GM12891 (cell line): ENCODE measurements around the gene FHL1.

Source experiments
- DNase-seq: peaks from one replicate; pipeline ENCODE4 v3.0.0; 2011; ENCODE audit warnings: low spot score; ENCODE audit not compliant: insufficient read length
- FAIRE-seq: peaks from 2 replicates; lab custom pipeline; 2011; peaks lifted over from hg19 to GRCh38; lab: Jason Lieb, UNC
- PAX5 ChIP-seq: IDR thresholded peaks from 2 replicates; pipeline ENCODE4 v1.6.1; 2011; ENCODE audit warnings: low read length, moderate library complexity, mild to moderate bottlenecking; ENCODE audit not compliant: insufficient read depth, severe bottlenecking
- POLR2A ChIP-seq: IDR thresholded peaks from 2 replicates; pipeline ENCODE4 v1.6.1; 2011; ENCODE audit warnings: low read depth, low read length, control low read depth
- POLR2AphosphoS5 ChIP-seq: IDR thresholded peaks from 2 replicates; pipeline ENCODE4 v1.6.1; 2011; ENCODE audit warnings: low read depth, low read length, control low read depth
- POU2F2 ChIP-seq: IDR thresholded peaks from 2 replicates; pipeline ENCODE4 v1.6.1; 2011; ENCODE audit warnings: low read depth, mild to moderate bottlenecking, control low read depth, low read length, moderate library complexity
- SPI1 ChIP-seq: IDR thresholded peaks from 2 replicates; pipeline ENCODE4 v1.6.1; 2011; ENCODE audit warnings: low read depth, low read length, control low read depth
- TAF1 ChIP-seq: IDR thresholded peaks from 2 replicates; pipeline ENCODE4 v1.6.1; 2011; ENCODE audit warnings: low read depth, low read length, control low read depth

Gene FHL1

DNA sequence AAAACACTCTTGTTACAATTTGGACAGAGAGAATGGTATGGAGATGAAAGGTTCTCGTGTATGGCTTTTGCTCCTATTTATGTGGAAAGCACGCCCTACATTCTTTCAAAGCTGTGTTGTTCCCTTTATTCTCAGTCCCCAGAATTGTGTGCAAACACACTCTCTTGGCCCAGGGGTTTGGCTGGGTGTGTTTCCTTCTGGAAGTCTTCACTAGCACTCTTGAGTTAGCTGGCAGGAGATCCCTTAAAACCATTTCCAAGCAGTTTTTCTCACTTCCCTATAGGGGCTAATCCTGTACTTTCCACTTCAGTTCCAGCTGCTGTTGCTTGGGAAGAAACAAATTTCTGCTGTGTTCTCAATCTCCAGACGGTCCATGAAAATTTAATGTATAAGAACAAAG lies 35.1 kb downstream of the FHL1 start:
- FAIRE-seq (no peak), DNase-seq (no peak)
- TF ChIP-seq POLR2A (no peak), TAF1 (no peak), PAX5 (no peak), POLR2AphosphoS5 (no peak), POU2F2 (no peak), SPI1 (no peak)

- TF ChIP-seq SPI1 (no peak), PAX5 (no peak), POU2F2 (no peak), POLR2AphosphoS5 (no peak), TAF1 (no peak), POLR2A (no peak)
- FAIRE-seq (no peak), DNase-seq (no peak)
Observed at GRCh38 chrX:136183172-136183571, 35.8 kb downstream of the FHL1 start.

DNA sequence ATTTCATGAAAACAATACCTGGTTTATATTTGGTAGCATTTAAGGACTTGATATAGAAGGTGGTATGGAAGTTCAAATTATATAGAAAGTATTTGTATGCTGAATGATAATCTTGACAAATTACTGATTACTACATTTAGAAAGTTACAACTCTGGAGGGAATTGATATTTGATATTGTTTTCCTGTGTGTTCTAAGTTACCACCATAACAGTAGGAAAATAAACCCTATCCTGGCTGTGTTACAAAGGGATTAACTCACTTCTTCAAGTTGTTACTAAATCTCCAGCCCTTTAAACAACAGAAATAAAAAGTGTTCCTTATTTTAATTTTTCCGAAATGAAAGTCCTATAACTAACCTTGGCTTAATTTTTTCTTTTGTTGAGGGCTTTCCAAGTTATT lies 36.6 kb downstream of the FHL1 start:
- TF ChIP-seq POU2F2 (no peak), POLR2A (no peak), SPI1 (no peak), PAX5 (no peak), TAF1 (no peak), POLR2AphosphoS5 (no peak)
- no peak for DNase-seq
- no peak for FAIRE-seq

DNA sequence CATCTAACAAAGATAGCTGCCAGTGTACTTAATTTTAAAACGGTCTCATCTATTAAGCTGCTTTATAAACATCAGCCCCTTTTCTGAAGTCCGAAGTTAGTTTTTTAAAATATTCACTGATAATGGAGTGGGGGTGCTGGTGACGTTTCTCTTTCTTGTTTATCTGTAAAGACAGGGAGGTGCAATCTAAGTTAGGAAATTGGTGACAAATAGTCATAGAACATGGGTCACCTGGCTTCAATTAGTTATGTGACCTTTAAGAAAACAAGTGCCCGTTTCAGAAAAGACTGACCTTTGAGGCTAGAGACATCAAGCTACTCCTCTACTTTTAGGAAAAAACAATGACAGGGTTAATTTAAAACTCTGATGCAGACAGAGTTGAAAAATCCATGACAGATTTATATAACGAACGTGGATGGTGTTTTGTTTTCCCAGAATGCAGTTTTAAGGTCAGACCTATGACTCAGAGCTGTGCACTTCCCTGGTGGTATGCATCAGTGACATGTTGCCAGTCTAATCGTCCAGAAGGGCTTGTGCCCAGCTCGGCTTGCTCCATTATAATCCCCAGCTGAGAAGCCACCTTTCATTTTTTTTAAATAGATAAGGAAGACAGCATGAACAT lies 38.2 kb downstream of the FHL1 start:
- no peak for TF ChIP-seq POU2F2
- no peak for TF ChIP-seq PAX5
- no peak for TF ChIP-seq POLR2AphosphoS5
- TF ChIP-seq TAF1 = no peak
- TF ChIP-seq POLR2A = no peak
- no peak for TF ChIP-seq SPI1
- no peak for FAIRE-seq
- DNase-seq = no peak

- TF ChIP-seq TAF1 (no peak), POLR2A (no peak), POLR2AphosphoS5 (no peak), PAX5 (no peak), SPI1 (no peak), POU2F2 (no peak)
- DNase-seq (no peak), FAIRE-seq (no peak)
Observed at GRCh38 chrX:136186023-136186413, 38.7 kb downstream of the FHL1 start.

GRCh38 chrX:136189222-136189621 lies 41.9 kb downstream of the FHL1 start:
- FAIRE-seq = no peak
- TF ChIP-seq POU2F2 (no peak), POLR2A (no peak), PAX5 (no peak), TAF1 (no peak), POLR2AphosphoS5 (no peak), SPI1 (no peak)
- no peak for DNase-seq

- no peak for FAIRE-seq
- TF ChIP-seq TAF1 (no peak), POLR2A (no peak)
- DNase-seq = no peak
Observed at GRCh38 chrX:136190038-136190713, 42.8 kb downstream of the FHL1 start.

GRCh38 chrX:136191171-136191570 lies 43.8 kb downstream of the FHL1 start:
- TF ChIP-seq TAF1 (no peak), POLR2AphosphoS5 (no peak), POLR2A (no peak), PAX5 (no peak), SPI1 (no peak), POU2F2 (no peak)
- FAIRE-seq = no peak
- DNase-seq = no peak

DNA sequence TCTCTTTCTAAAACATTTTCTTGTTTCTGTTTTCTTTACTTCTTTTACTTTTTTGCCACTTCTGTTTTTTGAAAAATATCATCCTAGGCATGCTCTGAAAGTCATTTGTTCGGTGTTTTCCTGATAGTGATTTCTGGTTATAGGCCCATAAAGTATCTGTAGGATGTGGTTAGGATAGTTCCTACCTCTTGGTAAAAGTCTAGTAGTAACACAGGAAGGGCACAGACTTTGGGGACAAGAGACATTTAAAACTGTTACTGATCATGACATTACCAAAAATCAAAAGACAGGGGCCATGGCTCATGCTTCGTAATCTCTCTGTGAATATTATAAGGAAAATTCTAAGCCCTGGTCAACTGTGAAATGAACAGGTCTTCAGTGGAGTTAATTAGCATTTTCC lies 44.8 kb downstream of the FHL1 start:
- no peak for TF ChIP-seq POLR2A
- TF ChIP-seq POLR2AphosphoS5 = no peak
- TF ChIP-seq SPI1 = no peak
- no peak for TF ChIP-seq PAX5
- TF ChIP-seq TAF1 = no peak
- no peak for TF ChIP-seq POU2F2
- no peak for DNase-seq
- FAIRE-seq = no peak

DNA sequence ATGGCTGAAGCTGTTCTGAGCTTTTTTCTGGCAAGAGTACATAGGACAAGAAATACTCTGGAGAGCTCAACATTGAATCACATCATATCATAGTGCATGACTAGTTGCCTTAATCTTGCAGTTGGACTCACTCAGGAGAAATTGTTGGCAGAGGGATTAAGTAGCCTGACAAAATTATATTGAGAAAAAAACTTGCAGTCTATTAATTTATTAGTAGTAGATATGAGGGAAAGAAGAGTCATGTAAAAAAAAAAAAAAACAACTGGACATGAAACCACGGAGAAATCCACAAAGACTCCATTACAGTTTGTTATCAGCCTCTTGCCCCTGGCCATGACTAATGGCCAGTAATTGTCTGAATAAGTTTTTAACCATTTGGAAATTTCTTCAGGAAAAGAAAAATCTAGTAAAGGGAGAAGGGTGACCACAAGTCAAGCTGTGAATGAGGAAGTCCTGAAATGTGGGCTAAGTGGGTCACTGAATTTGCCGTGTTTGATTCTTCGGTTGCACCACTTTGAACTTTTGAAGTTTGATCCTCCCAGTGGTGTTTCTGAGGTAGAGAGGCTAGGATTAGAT lies 45.6 kb downstream of the FHL1 start:
- TF ChIP-seq POLR2AphosphoS5 (no peak), TAF1 (no peak), SPI1 (peak; percentile 38; the same call in 1 of the 2 replicates)
- FAIRE-seq = no peak
- DNase-seq = no peak
